GM19395 (cell line): ENCODE measurements around the gene ADRA2A.

Experiments
- ATAC-seq: cut with Tn5 transposase; IDR thresholded peaks from one replicate; pipeline ENCODE4 v1.9.1; 2021; ENCODE audit warnings: mild to moderate bottlenecking, moderate library complexity; ENCODE audit not compliant: unreplicated experiment

ADRA2A gene

GRCh38 chr10:111083222-111084095, 6.6 kb downstream of the ADRA2A start:
- ATAC-seq = no peak

GRCh38 chr10:111084366-111085255, 7.8 kb downstream of the ADRA2A start:
- ATAC-seq = no peak

- ATAC-seq = no peak
These were observed 9.0 kb downstream of the ADRA2A start for GRCh38 chr10:111085690-111086353.

GRCh38 chr10:111086574-111086973, 9.7 kb downstream of the ADRA2A start:
- no peak for ATAC-seq

GRCh38 chr10:111087331-111087756, 10.5 kb downstream of the ADRA2A start:
- ATAC-seq = no peak

- ATAC-seq = no peak
These were observed 11.2 kb downstream of the ADRA2A start for GRCh38 chr10:111087968-111088505.

- no peak for ATAC-seq
These were observed 12.5 kb downstream of the ADRA2A start for GRCh38 chr10:111089293-111089692.

- ATAC-seq = no peak
These were observed 15.0 kb downstream of the ADRA2A start for GRCh38 chr10:111091833-111092232.

GRCh38 chr10:111093741-111094380, 17.0 kb downstream of the ADRA2A start:
- no peak for ATAC-seq

GRCh38 chr10:111098679-111099437, 22.0 kb downstream of the ADRA2A start:
- ATAC-seq = no peak

- ATAC-seq = no peak
These were observed 23.4 kb downstream of the ADRA2A start for GRCh38 chr10:111100198-111100597.

- ATAC-seq = no peak
These were observed 25.0 kb downstream of the ADRA2A start for GRCh38 chr10:111101796-111102195.

GRCh38 chr10:111102359-111102837, 25.6 kb downstream of the ADRA2A start:
- ATAC-seq = no peak

- ATAC-seq = no peak
These were observed 26.5 kb downstream of the ADRA2A start for GRCh38 chr10:111103196-111103840.

- no peak for ATAC-seq
These were observed 28.0 kb downstream of the ADRA2A start for GRCh38 chr10:111104811-111105210.

- ATAC-seq = no peak
These were observed 29.3 kb downstream of the ADRA2A start for GRCh38 chr10:111106081-111106480.

- ATAC-seq = no peak
These were observed 30.2 kb downstream of the ADRA2A start for GRCh38 chr10:111107023-111107422.

- ATAC-seq = no peak
These were observed 31.0 kb downstream of the ADRA2A start for GRCh38 chr10:111107846-111108245.

- ATAC-seq = no peak
These were observed 31.6 kb downstream of the ADRA2A start for GRCh38 chr10:111108441-111108840.
